Measurements from ENCODE around the gene HEYL. TPM values are rescaled to one million over a fixed set of nuclear protein-coding genes. Genes with fewer than 3 reads are reported as not detected.

The HEYL gene
- total RNA-seq, 4 donors from 2014 or later, result 0.42 to 3.0 (median 1.6) TPM

- TF ChIP-seq CTCF (IDR thresholded peaks at IDR 0.05) (no peak), POLR2A (IDR thresholded peaks at IDR 0.05) (no peak)
- intact Hi-C loops (cut with DNase I; ENCODE audit: low total_unique reads), result no loop called here
- no peak for DNase-seq (ENCODE audit: low spot score in 2 of 2)
- H3K4me3 ChIP-seq (ENCODE audit: low read depth, poor library complexity, severe bottlenecking), result no peak overlapping the region
- WGBS, 2 donors, result 7 to 23% methylated on average over 22 to 49 of the region's 62 CpGs
Measured at GRCh38 chr1:39683591-39684312, 44.3 kb upstream of the HEYL start.

GRCh38 chr1:39681999-39682398 is 42.6 kb upstream of the HEYL start:
- intact Hi-C loops (cut with DNase I; ENCODE audit: low total_unique reads), result no loop called here
- WGBS, 2 donors, result 83 to 89% methylated on average over 1 of the region's 1 CpG
- DNase-seq (ENCODE audit: low spot score in 2 of 2), result no peak
- no peak for TF ChIP-seq CTCF (IDR thresholded peaks at IDR 0.05)
- TF ChIP-seq POLR2A (IDR thresholded peaks at IDR 0.05), result no peak
- no peak overlapping the region for H3K4me3 ChIP-seq (ENCODE audit: low read depth, poor library complexity, severe bottlenecking)

- no peak overlapping the region for H3K4me3 ChIP-seq (ENCODE audit: low read depth, poor library complexity, severe bottlenecking)
- intact Hi-C loops (cut with DNase I; ENCODE audit: low total_unique reads), result no loop called here
- DNase-seq (ENCODE audit: low spot score in 2 of 2), result no peak
- no peak for TF ChIP-seq POLR2A (IDR thresholded peaks at IDR 0.05)
- TF ChIP-seq CTCF (IDR thresholded peaks at IDR 0.05), result no peak
- WGBS, 2 donors, result 69 to 74% methylated on average over 3 of the region's 3 CpGs
Measured at GRCh38 chr1:39681294-39681693, 41.9 kb upstream of the HEYL start.

GRCh38 chr1:39680751-39681150 is 41.3 kb upstream of the HEYL start:
- TF ChIP-seq CTCF (IDR thresholded peaks at IDR 0.05) (no peak), POLR2A (IDR thresholded peaks at IDR 0.05) (no peak)
- DNase-seq (ENCODE audit: low spot score in 2 of 2), result no peak
- 54 to 70% methylated on average over 4 of the region's 4 CpGs for WGBS, 2 donors
- no peak overlapping the region for H3K4me3 ChIP-seq (ENCODE audit: low read depth, poor library complexity, severe bottlenecking)
- intact Hi-C loops (cut with DNase I; ENCODE audit: low total_unique reads), result no loop called here

- no peak for DNase-seq (ENCODE audit: low spot score in 2 of 2)
- no peak for TF ChIP-seq POLR2A (IDR thresholded peaks at IDR 0.05)
- TF ChIP-seq CTCF (IDR thresholded peaks at IDR 0.05), result no peak
- intact Hi-C loops (cut with DNase I; ENCODE audit: low total_unique reads), result no loop called here
- H3K4me3 ChIP-seq (ENCODE audit: low read depth, poor library complexity, severe bottlenecking), result no peak overlapping the region
- WGBS, 2 donors, result 74% methylated on average over 2 of the region's 2 CpGs
Measured at GRCh38 chr1:39679821-39680220, 40.4 kb upstream of the HEYL start.

GRCh38 chr1:39678889-39679288 is 39.4 kb upstream of the HEYL start:
- TF ChIP-seq POLR2A (IDR thresholded peaks at IDR 0.05), result no peak
- TF ChIP-seq CTCF (IDR thresholded peaks at IDR 0.05), result no peak
- intact Hi-C loops (cut with DNase I; ENCODE audit: low total_unique reads), result no loop called here
- 69 to 76% methylated on average over 2 of the region's 2 CpGs for WGBS, 2 donors
- no peak overlapping the region for H3K4me3 ChIP-seq (ENCODE audit: low read depth, poor library complexity, severe bottlenecking)
- DNase-seq (ENCODE audit: low spot score in 2 of 2), result no peak
